H1 (cell line): ENCODE data around the gene ITPR3. TPM values are rescaled to one million over a fixed set of nuclear protein-coding genes. Genes with fewer than 3 reads are reported as not detected.

ENCODE experiments used
- CTCF ChIP-seq, 3 experiments: IDR thresholded peaks; 1 replicate in 2 of 3; 2 replicates in 1 of 3; pipeline versions ENCODE4 v1.5.1 to v1.6.1; 2011; ENCODE audit warnings: low read length in 3 of 3, mild to moderate bottlenecking in 3 of 3, inconsistent platforms in 2 of 3, low read depth in 1 of 3, moderate library complexity in 1 of 3; ENCODE audit not compliant: insufficient read depth in 1 of 3; ENCODE audit errors: control extremely low read depth in 1 of 3
- polyA plus RNA-seq, 7 experiments: library from polyadenylated mRNA; depleted of rRNA in 3 of 7; stranded (reverse) in 5 of 7; unstranded in 2 of 7; fragments of >200 nt in 5 of 7; fragments of 200-250 nt in 2 of 7; gene quantifications; 1 replicate in 5 of 7; 2 replicates in 1 of 7; 4 replicates in 1 of 7; pipeline versions ENCODE4 v1.2.1 to v1.2.3, GENCODE V29; 2011 to 2013; ENCODE audit warnings: missing spikeins in 2 of 7, mixed read lengths in 2 of 7
- total RNA-seq: library from RNA; stranded (reverse); fragmentation: NEBNext Ultra II Directional; extraction: Animal tissue kit (Norgen Biotek cat#: 25700); gene quantifications from 2 replicates; pipeline ENCODE4 v1.2.1, GENCODE V29; 2021

Gene ITPR3
- total and polyA plus RNA-seq, 2 of the 8 experiments (the other 6 are each of a cell fraction or from before 2014, with no cell fraction given), result 29.1 to 45.7 TPM

DNA sequence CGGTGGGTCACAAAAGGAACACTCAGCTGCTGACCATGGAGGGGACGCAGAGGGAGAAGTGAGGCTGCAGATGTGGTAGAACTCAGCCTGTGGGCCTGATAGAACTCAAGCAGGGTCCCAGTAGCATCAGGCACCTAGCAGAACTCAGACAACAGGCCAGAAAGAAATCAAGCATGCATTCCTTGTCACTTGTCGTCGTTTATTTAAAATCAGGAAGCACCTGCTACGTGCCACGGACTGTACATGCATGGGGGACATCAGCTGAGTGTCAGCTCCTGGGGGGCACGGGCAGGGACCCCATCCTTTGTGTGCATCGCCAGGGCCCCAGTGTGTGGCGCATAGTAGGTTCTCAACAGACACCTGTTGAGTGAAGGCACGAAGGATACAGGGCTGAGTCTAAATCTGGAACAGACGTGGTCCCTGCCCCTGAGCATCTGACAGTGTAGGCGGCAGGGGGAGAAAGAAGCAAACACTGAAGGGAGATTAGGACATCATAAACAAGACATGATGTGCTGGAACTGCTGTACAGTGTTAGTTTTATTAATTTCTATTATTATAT is 57.9 kb downstream of the ITPR3 start (continued):
- no peak for TF ChIP-seq CTCF (IDR thresholded peaks at IDR 0.05; ENCODE audit: control extremely low read depth in 1 of 3, insufficient read depth in 1 of 3, low read depth in 1 of 3, low read length in 3 of 3)
